OCI-LY1 (cell line): ENCODE results near the gene MAD1L1.

Experiments used
- CTCF ChIP-seq: fragments of 200-600 bp; sonication (generic), shearing (Covaris generic); IDR thresholded peaks from 2 replicates; pipeline ENCODE4 v1.5.1; 2017; ENCODE audit warnings: mild to moderate bottlenecking, antibody characterized with exemption, low read length, moderate library complexity, mixed read lengths
- EZH2 ChIP-seq: fragments of 200-600 bp; sonication (generic), shearing (Covaris generic); IDR thresholded peaks from 2 replicates; pipeline ENCODE4 v1.8.0; 2017; ENCODE audit warnings: borderline replicate concordance, mixed run types, mild to moderate bottlenecking, antibody characterized with exemption, low read length, moderate library complexity, mixed read lengths

DNA sequence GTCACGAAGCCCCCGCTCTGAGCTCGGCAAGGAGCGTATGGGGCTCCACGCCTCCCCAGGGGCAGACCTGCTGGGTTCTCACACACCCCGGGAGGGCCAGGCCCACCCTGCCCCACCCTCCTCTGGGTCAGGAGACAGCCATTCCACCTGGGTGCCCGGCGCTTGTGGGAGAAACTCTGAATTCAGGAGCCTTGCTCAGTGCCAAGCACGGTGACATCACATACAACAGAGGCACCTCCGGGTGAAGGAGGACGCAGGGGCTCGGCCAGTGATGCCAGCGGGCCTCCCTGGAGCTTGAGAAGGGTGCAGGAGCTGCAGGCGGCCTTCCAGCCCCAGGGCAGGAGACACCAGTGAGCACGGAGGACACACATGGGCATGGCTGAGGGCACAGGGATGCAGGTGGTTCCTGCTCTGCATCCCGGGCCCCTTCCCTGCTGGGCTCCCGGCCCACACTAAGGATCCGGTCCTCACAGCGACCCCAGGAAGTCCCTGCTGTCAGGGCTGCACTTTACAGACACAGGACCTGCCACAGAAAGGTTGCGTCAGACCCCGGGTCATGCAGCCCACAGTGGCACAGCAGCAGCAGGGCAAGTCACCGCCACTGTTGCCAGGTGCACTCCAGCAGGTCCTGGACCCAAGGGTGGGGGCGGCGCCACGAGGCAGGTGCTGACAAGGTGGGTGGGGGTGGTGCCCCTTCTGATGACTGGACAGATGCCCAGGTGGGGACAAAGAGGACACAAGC, 108.0 kb downstream of the MAD1L1 start:
- TF ChIP-seq CTCF (no peak), EZH2 (no peak)
